Measurements from ENCODE around the gene SUPV3L1.
"Not testable (repeated sequence)": the region's sequence is repeated elsewhere in the genome, so short reads cannot be mapped to it uniquely, and the experiment has no call there.

SUPV3L1 gene

DNA sequence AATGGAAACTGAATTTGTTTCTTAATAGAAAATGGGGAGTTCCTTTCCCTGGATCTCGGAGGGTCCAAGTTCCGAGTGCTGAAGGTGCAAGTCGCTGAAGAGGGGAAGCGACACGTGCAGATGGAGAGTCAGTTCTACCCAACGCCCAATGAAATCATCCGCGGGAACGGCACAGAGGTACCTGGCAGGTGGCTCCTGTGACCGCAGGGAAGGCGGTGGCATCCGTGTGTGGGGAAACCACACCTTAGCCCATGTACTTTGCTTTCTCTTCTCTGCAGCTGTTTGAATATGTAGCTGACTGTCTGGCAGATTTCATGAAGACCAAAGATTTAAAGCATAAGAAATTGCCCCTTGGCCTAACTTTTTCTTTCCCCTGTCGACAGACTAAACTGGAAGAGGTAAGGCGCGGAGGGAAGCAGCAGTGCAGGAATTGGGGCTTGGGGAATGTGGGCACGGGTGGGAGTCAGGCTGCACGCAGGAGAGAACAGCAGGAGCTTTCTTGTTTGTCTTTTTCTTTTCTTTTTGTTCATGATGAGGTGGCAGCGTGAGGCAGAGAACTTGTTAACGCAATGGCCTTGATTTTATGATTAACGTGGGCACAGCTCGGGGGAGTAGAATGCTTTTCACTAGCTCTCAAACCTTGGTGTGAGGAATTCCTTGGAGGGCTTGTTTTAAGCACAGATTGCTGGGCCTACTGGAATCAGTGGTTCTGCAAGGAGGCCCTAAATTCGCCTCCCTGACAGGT, 52.9 kb downstream of the SUPV3L1 start:
- DNase-seq, result peak; percentile 42

DNA sequence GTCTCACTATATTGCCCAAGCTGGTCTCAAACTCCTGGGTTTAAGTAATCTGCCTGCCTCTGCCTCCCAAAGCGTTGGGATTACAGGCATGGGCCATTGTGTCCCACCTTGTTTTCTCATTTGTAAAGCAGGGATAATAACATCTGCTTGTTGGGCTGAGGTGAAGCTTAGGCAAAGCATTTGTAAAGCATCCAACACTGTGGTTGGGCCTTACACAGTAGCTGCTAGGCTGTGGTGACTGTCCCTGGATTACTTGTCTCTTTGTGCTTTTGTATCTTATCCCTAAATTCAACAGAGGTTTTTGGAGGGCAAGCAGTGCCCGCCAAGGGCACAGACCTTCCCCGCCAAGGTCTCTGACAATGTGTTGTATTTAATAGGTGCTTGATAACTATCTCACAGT, 54.4 kb downstream of the SUPV3L1 start:
- DNase-seq, result no peak

DNA sequence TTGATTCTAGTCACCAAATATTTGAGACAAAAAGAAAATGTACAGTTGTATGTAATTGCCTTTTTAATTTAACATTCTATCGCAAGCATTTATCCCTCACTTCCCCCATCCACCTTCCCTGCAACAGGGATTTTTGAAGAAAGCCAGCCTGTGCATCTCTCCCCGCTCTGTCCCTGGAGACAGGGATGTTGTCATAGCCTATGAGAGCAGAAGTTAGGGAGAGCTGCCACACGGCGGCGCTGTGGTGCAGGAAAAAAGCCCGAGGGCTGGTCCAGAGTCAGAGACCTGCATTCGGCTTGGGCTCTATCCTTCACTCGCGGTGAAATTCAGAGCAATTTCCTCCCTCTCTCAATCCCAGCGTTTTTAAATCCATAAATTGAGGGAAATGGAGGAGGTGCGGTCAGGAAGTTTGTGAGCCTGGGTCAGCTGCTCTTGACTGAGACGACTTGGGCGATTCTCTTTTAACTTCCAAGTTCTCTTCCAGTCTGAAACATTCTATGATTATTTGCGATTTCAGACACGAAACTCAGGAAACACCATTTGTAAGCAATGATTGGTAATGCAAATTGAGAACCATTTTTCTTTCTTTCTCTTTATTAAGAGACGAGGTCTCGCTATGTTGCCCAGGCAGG, 57.6 kb downstream of the SUPV3L1 start:
- peak; percentile 76 for DNase-seq

DNA sequence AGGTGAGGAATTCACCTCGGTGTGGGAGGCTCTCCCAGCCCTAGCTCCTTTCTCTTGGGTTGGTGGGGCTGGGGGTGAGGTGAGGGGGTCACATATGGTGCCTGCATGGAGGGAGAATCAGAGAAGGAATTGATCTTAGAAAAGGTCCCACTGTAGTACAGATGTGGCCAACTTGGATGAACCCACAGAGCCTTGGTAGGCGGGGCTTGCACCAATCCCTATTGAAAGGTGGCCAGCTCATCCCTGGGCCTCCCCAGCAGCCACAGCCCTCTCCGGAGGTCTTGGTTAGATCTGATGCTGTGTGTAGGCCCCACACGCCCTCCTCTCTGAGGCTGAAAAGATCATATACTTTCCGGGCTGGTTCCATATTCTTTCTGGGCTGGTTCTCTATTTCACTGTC, 59.1 kb downstream of the SUPV3L1 start:
- DNase-seq, result no peak

DNA sequence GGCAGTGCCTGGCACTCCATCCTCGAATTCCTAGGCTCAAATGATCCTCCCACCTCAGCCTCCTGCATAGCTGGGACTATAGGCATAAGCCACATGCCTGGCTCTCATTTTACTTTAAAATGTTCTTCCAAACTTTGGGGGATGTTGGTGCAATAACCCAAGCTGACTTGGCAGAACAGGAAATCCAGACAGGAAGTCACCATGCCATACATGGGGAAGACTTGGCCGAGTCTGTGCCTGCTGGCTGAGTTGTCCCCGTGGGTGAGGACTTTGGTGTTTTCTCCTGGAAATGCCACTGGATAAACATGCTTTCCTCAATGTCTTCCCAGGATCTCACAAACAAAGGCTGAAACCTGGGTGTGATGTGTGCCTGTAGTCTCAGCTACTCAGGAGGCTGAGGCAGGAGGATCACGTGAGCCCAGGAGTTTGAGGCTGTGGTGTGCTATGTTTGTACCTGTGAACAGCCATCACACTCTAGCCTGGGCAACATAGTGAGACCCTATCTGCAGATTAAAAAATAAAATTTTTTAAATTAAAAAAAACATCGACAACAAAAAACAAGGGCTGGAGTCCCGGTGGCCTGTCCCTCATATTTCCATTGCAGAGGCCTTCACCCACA, 59.9 kb downstream of the SUPV3L1 start:
- DNase-seq, result no peak

DNA sequence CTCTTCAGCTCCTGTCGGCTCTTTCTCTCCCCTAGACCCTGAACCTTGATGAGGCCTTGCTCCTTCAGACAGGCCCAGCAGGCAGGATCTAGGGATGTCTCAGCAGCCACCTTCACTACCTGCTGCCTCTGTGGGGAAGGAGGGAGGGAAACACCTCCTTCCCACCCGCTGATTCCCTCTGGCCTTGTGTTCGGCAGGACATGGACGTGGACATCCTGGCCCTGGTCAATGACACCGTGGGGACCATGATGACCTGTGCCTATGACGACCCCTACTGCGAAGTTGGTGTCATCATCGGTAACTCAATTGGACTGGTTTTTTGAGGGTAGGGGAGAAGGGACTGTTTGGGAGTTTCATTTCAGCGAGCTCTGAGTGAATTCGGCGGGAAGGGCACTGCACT, 60.4 kb downstream of the SUPV3L1 start:
- DNase-seq, result no peak

DNA sequence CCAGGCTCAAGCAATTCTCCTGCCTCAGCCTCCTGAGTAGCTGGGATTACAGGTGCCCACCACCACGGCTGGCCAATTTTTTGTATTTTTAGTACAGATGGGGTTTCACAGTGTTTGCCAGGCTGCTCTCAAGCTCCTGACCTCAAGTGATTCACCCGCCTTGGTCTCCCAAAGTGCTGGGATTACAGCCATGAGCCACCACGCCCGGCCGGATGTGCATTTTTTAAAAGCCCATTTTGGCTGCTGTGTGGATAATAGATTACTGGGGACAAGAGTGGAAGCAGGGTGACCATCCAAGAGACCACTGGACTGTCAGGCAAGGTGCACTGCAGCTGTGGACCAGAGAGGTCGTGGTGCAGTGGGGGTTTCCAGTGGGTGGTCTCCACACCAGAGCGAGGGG, 61.5 kb downstream of the SUPV3L1 start:
- no peak for DNase-seq

DNA sequence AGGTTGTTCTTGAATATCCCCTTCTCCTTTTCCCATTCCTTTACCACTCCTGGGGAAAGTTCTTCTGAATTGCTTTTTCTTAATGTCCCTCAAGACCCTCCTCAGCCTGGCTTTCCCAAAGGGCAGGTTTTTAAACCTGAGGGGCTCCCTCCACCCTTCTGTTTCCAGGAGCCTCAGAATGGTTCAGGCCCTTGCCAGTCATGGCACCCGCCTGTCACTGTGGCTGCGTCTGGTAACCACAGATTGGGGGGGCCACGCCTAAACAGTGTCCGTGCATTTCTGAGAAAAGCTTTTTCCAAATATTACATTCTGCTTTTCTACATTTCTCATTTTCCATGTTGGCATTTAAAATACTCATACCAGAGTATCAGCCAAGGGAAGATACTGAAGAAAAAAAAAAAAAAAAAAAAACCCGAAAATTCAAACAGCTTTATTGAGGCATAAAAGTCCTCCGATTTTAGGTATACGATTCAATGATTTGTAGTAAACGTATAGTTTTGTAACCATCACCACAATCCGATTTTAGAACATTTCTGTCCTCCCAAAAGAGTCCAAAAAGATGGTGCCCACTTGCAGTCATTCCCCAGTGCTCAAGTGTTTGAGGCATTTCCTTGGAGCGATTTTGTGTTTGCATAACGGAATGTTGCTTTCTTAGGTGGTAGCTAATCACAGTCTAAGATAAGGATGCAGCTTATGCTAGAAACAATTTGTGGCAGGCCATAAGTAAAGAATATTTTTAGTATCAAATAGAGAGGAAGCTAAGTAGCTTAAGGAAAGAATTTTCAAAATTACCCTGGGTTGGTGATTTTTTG, 62.2 kb downstream of the SUPV3L1 start:
- DNase-seq, result no peak

DNA sequence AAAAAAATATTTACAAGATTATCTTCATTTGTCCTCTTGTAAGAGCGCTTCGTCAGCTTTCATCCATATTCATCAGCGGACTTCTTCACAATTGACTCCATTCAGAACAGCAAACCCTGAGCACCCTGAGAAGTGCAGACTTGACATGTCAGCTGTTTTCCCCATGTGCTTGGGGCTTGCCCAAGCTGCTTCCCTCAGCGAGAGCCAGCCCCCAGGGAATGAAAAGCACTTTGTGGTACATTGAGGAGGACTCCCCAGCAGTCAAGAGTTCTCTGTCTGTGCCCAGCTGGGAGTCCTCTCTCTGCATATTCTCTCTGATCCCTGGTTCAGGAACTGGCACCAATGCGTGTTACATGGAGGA, 62.8 kb downstream of the SUPV3L1 start:
- no peak for DNase-seq

DNA sequence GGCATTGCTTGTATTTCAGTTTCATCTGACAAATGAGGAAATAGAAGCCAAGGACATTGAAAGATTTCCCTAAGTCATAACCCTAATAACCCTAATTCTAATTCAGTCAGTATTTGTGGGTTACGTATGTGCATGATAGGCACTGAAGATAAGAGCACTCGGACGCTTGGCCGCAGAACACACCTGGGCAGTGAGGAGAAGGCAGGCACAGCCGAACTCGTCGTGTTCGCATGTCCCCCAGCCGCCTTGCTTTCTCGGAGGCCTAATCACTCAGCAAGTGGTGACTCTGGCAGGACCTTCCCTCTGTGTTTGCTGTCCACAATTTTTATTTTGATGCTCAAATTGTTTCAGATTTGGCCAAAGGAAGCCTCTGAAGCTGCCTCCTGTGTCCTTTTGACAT, 63.8 kb downstream of the SUPV3L1 start:
- DNase-seq, result no peak

DNA sequence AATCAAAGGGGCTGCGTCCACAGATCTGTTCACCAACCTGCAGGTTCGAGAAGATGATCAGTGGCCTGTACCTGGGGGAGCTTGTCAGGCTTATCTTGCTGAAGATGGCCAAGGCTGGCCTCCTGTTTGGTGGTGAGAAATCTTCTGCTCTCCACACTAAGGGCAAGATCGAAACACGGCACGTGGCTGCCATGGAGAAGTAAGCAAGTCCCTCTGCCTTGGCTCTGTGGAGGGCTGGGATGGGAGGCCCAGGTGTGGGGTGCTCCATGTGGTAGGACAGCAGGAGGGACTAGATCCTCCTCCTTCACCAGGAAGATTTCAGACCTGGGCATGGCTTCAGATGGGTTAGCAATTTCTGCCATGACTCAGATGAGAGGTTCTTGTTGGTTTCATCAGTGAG, 66.0 kb downstream of the SUPV3L1 start:
- no peak for DNase-seq

DNA sequence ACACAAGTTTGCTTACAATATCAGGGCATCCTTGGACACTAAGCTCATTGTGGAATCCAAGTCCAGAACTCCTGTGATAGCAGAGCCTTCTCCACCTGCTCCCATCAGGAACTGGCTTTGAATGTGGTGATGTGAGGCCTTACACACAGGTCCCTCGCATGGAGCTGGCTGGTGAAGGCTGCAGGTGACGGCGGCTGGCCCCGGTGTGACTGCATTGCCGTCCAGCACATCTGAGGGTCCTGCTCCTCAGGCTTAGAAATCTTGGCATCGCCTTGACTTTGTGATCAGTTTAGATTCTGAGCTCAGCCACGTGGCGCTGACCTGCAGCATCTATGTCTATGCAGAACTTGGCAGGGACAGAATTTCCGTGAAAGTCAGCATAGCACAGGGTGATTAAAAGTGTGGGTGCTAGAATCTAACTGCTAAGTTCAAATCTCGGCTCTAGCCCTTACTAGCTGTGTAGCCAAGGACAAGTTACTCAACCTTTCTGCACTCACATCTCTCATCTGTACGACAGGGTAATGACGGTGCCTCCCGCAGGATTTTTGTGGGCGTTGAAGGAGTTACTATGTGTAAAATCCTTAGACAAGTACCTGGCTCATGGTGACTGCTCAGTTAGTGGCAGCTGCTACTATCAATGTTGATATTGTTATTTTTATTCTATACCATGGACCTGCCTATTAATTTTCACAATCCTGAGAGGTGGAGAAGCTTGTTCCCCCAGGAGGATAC, 66.7 kb downstream of the SUPV3L1 start:
- DNase-seq, result no peak

DNA sequence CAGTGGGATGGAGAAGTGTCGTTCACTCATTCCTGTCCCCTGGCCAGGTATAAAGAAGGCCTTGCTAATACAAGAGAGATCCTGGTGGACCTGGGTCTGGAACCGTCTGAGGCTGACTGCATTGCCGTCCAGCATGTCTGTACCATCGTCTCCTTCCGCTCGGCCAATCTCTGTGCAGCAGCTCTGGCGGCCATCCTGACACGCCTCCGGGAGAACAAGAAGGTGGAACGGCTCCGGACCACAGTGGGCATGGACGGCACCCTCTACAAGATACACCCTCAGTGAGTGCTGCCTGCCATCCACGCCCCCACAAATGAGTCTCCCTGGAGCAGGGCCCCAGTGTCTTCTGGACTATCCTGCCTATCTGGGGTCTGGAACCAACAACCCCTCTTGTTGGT, 67.3 kb downstream of the SUPV3L1 start:
- no peak for DNase-seq

DNA sequence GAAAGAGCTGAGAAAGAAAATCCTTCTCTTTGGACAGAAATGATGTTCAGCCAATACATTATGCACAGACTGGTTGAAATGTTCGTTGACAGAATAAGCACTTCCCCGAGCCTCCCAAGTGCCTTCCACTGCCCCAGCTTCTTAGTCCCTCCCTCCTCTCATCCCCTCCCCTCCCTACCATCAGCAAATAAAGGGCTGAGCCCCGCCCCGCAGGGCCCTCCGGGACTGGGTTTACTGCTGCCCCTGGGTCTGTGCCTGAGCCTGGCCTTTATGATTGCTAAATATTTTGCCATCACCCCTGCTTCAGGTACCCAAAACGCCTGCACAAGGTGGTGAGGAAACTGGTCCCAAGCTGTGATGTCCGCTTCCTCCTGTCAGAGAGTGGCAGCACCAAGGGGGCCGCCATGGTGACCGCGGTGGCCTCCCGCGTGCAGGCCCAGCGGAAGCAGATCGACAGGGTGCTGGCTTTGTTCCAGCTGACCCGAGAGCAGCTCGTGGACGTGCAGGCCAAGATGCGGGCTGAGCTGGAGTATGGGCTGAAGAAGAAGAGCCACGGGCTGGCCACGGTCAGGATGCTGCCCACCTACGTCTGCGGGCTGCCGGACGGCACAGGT, 68.2 kb downstream of the SUPV3L1 start:
- DNase-seq, result no peak

DNA sequence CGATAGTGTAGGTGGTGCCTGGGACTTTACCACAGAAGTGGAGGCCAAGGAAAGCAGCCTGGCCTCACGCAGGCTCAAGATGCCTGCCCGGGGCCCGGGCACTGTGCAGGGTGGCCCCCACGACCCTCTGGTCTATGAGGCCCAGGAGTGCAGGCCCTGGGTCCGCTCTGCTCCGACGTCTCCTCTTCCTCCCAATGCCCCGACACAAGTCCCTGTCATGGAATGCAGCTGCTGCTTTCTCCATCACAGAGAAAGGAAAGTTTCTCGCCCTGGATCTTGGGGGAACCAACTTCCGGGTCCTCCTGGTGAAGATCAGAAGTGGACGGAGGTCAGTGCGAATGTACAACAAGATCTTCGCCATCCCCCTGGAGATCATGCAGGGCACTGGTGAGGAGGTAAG, 70.0 kb downstream of the SUPV3L1 start:
- DNase-seq, result no peak

DNA sequence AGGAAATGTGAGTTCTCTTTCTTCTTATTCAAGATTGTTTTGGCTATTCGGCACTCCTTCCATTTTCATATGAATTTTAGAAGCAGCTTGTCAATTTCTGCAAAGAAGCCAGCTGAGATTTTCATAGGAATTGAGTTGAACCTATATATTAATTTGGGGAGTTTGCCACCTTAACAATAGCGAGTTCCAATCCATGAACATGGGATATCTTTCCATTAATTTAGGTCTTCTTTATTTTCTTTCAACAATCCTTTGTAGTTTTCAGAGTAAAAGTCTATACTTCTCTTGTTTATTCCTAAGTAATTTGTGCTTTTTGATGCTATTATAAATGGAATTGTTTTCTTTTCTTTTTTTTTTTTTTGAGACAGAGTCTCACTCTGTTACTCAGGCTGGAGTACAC, 71.4 kb downstream of the SUPV3L1 start:
- not testable (repeated sequence) for DNase-seq

DNA sequence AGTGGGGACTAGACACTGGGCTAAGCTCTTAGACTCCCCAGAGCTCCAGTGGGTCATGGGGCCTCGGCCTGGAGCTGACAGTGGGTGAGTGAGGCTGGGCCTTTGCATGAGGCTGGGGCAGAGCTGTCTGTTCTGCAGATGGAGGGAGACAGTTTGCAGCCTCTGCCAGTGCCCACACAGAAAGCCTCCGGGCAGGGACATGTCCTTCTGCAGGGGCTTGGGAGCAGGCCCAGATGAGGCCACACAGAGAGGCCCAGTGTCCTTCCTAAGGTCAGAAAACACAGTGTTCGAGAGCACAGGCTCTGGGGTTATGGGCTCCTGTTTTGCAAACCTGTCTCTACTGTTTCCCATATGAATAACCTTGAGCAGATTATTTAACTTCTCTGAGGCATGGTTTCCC, 73.1 kb downstream of the SUPV3L1 start:
- no peak for DNase-seq

DNA sequence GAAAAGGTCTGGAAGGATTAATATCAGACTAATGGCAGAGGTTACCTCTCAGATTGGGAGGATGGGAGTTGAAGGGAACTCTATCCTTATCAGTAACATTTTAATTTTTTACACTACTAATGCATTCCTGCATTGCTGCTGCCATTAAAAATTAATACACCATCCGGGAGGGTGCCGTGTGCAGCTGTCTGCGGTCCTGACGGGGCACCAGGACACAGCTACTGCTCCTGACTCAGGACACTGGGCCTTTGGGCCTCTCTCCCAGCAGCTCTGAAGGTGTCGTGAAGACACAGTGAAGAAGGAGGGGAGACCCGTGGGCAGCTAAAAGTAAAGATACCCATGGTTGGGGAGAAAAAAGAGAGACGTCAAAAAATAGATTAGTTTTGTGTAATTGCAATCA, 74.8 kb downstream of the SUPV3L1 start:
- DNase-seq, result no peak

Data from CD4-positive, alpha-beta T cell treated with Interleukin-15 for 1 hour (primary cell).